ENCODE measurements around the gene YIF1B.

YIF1B gene

GRCh38 chr19:38333245-38333644 lies 17.5 kb upstream of the YIF1B start:
- no peak for DNase-seq

- DNase-seq = no peak
These were observed 16.0 kb upstream of the YIF1B start for GRCh38 chr19:38331728-38332127.

GRCh38 chr19:38329651-38330050 lies 13.9 kb upstream of the YIF1B start:
- no peak for DNase-seq

GRCh38 chr19:38326591-38326990 lies 10.8 kb upstream of the YIF1B start:
- DNase-seq = no peak

- DNase-seq = no peak
These were observed 8.7 kb upstream of the YIF1B start for GRCh38 chr19:38324431-38324830.

- no peak for DNase-seq
These were observed 7.5 kb upstream of the YIF1B start for GRCh38 chr19:38323291-38323690.

GRCh38 chr19:38321646-38322196 lies 6.0 kb upstream of the YIF1B start:
- DNase-seq = no peak

- DNase-seq = no peak
These were observed 5.2 kb upstream of the YIF1B start for GRCh38 chr19:38320969-38321339.

GRCh38 chr19:38319421-38320258 lies 3.9 kb upstream of the YIF1B start, which contains the start of gene KCNK6:
Gene KCNK6 (plus strand): TSS chr19:38319845. CDS start chr19:38319951, 106 bp downstream.
- peak; percentile 20 for DNase-seq

GRCh38 chr19:38318660-38319059 lies 2.9 kb upstream of the YIF1B start:
- peak; percentile 7 for DNase-seq

- DNase-seq = no peak
These were observed 1.4 kb upstream of the YIF1B start for GRCh38 chr19:38317104-38317612.

- peak; percentile 45 for DNase-seq
These were observed 825 bp upstream of the YIF1B start for GRCh38 chr19:38316477-38317067.

GRCh38 chr19:38310986-38311385 lies 4.8 kb downstream of the YIF1B start:
- no peak for DNase-seq

GRCh38 chr19:38310279-38310670 lies 5.5 kb downstream of the YIF1B start:
- DNase-seq = no peak

GRCh38 chr19:38309615-38310278 lies 6.0 kb downstream of the YIF1B start:
- no peak for DNase-seq

GRCh38 chr19:38308926-38309614 lies 6.7 kb downstream of the YIF1B start:
- no peak for DNase-seq

GRCh38 chr19:38308006-38308766 lies 7.6 kb downstream of the YIF1B start:
- DNase-seq = no peak

GRCh38 chr19:38307597-38307996 lies 8.2 kb downstream of the YIF1B start:
- no peak for DNase-seq

GRCh38 chr19:38307076-38307475 lies 8.7 kb downstream of the YIF1B start:
- DNase-seq = no peak

- DNase-seq = no peak
These were observed 9.5 kb downstream of the YIF1B start for GRCh38 chr19:38306236-38306635.

- DNase-seq = no peak
These were observed 10.8 kb downstream of the YIF1B start for GRCh38 chr19:38304866-38305429.
